Measurements from ENCODE around the gene MPND.

Gene MPND

GRCh38 chr19:4329858-4330257 is 13.5 kb upstream of the MPND start:
- no peak overlapping the region for H3K18ac ChIP-seq (ENCODE audit: low read depth in 1 of 2, low read length in 2 of 2)
- H3K4ac ChIP-seq (ENCODE audit: low read depth in 1 of 2, low read length in 2 of 2) = no peak overlapping the region
- no peak overlapping the region for H2BK12ac ChIP-seq (ENCODE audit: low read length in 2 of 2)
- H3K36me3 ChIP-seq (ENCODE audit: control insufficient read depth in 1 of 2, insufficient read depth in 2 of 2, low read depth in 1 of 2, low read length in 2 of 2) = peaks cover 0 to 30% of the 10 kb centered on the region in 2 experiments
- no peak overlapping the region for H3K14ac ChIP-seq (ENCODE audit: low read length in 2 of 2)
- H3K4me1 ChIP-seq (ENCODE audit: control insufficient read depth, insufficient read depth, low read depth, low read length) = peaks cover 20% of the 10 kb centered on the region
- no peak overlapping the region for H2BK5ac ChIP-seq (ENCODE audit: low read depth, low read length, poor library complexity, severe bottlenecking)
- H3K4me2 ChIP-seq (ENCODE audit: low read length, poor library complexity, severe bottlenecking) = no peak overlapping the region
- no peaks in the 10 kb centered on the region for H3K9me3 ChIP-seq (ENCODE audit: control insufficient read depth, low read length)
- peak overlapping the region; percentile 35 for H4K91ac ChIP-seq (ENCODE audit: low read length)
- WGBS = 96% methylated on average over 19 of the region's 19 CpGs
- H3K79me1 ChIP-seq (replicated peaks; ENCODE audit: low read length, poor library complexity, severe bottlenecking) = no peaks in the 10 kb centered on the region
- no peak overlapping the region for H3K23ac ChIP-seq (ENCODE audit: low read length in 2 of 2)
- H2BK15ac ChIP-seq (ENCODE audit: low read depth, poor library complexity, severe bottlenecking) = no peak overlapping the region
- no peak overlapping the region for H3K27ac ChIP-seq (ENCODE audit: low read length, poor library complexity, severe bottlenecking)
- H3K27me3 ChIP-seq (ENCODE audit: control insufficient read depth in 1 of 2, insufficient read depth in 1 of 2, low read length in 2 of 2) = peaks cover 8 to 30% of the 10 kb centered on the region in 2 experiments
- no peak overlapping the region for H2BK120ac ChIP-seq (ENCODE audit: low read depth, low read length)
- DNase-seq = no peak
- no peak overlapping the region for H2AK5ac ChIP-seq (ENCODE audit: low read length, severe bottlenecking)
- no peak overlapping the region for H3K9ac ChIP-seq (ENCODE audit: low read length)
- H2AFZ ChIP-seq (ENCODE audit: low read depth, low read length) = no peak overlapping the region
- H3K4me3 ChIP-seq (ENCODE audit: insufficient read depth in 1 of 2, low read depth in 1 of 2, low read length in 2 of 2) = no peak overlapping the region
- no peak overlapping the region for H4K8ac ChIP-seq (ENCODE audit: low read length)

GRCh38 chr19:4334929-4335570 is 8.3 kb upstream of the MPND start:
- H4K8ac ChIP-seq (ENCODE audit: low read length) = no peak overlapping the region
- H4K91ac ChIP-seq (ENCODE audit: low read length) = no peak overlapping the region
- H3K9me3 ChIP-seq (ENCODE audit: control insufficient read depth, low read length) = no peaks in the 10 kb centered on the region
- H3K4ac ChIP-seq (ENCODE audit: low read depth in 1 of 2, low read length in 2 of 2) = no peak overlapping the region
- H3K14ac ChIP-seq (ENCODE audit: low read length in 2 of 2) = no peak overlapping the region
- H3K9ac ChIP-seq (ENCODE audit: low read length) = no peak overlapping the region
- no peak for DNase-seq
- 90% methylated on average over 7 of the region's 7 CpGs for WGBS
- no peak overlapping the region for H3K23ac ChIP-seq (ENCODE audit: low read length in 2 of 2)
- no peak overlapping the region for H2AFZ ChIP-seq (ENCODE audit: low read depth, low read length)
- no peaks in the 10 kb centered on the region for H3K27me3 ChIP-seq (ENCODE audit: control insufficient read depth in 1 of 2, insufficient read depth in 1 of 2, low read length in 2 of 2)
- no peak overlapping the region for H2BK120ac ChIP-seq (ENCODE audit: low read depth, low read length)
- H3K36me3 ChIP-seq (ENCODE audit: control insufficient read depth in 1 of 2, insufficient read depth in 2 of 2, low read depth in 1 of 2, low read length in 2 of 2) = peaks cover 0 to 14% of the 10 kb centered on the region in 2 experiments
- H3K79me1 ChIP-seq (replicated peaks; ENCODE audit: low read length, poor library complexity, severe bottlenecking) = peaks cover 4% of the 10 kb centered on the region
- no peak overlapping the region for H2BK12ac ChIP-seq (ENCODE audit: low read length in 2 of 2)
- no peak overlapping the region for H3K4me3 ChIP-seq (ENCODE audit: insufficient read depth in 1 of 2, low read depth in 1 of 2, low read length in 2 of 2)
- H3K4me1 ChIP-seq (ENCODE audit: control insufficient read depth, insufficient read depth, low read depth, low read length) = peaks cover 11% of the 10 kb centered on the region
- no peak overlapping the region for H3K18ac ChIP-seq (ENCODE audit: low read depth in 1 of 2, low read length in 2 of 2)
- H3K27ac ChIP-seq (ENCODE audit: low read length, poor library complexity, severe bottlenecking) = no peak overlapping the region
- H3K4me2 ChIP-seq (ENCODE audit: low read length, poor library complexity, severe bottlenecking) = no peak overlapping the region
- H2BK15ac ChIP-seq (ENCODE audit: low read depth, poor library complexity, severe bottlenecking) = no peak overlapping the region
- no peak overlapping the region for H2BK5ac ChIP-seq (ENCODE audit: low read depth, low read length, poor library complexity, severe bottlenecking)
- H2AK5ac ChIP-seq (ENCODE audit: low read length, severe bottlenecking) = no peak overlapping the region

- Histone ChIP-seq H3K14ac (ENCODE audit: low read length in 2 of 2) (peak overlapping the region in 1 of 2 experiments; percentile 35), H4K91ac (ENCODE audit: low read length) (peak overlapping the region; percentile 72), H2BK15ac (ENCODE audit: low read depth, poor library complexity, severe bottlenecking) (peak overlapping the region; percentile 63), H3K23ac (ENCODE audit: low read length in 2 of 2) (no peak overlapping the region), H3K36me3 (ENCODE audit: control insufficient read depth in 1 of 2, insufficient read depth in 2 of 2, low read depth in 1 of 2, low read length in 2 of 2) (peaks cover 0 to 7% of the 10 kb centered on the region in 2 experiments), H4K8ac (ENCODE audit: low read length) (peak overlapping the region; percentile 91), H2BK5ac (ENCODE audit: low read depth, low read length, poor library complexity, severe bottlenecking) (no peak overlapping the region), H3K4ac (ENCODE audit: low read depth in 1 of 2, low read length in 2 of 2) (no peak overlapping the region), H3K4me3 (ENCODE audit: insufficient read depth in 1 of 2, low read depth in 1 of 2, low read length in 2 of 2) (peak overlapping the region; percentile 57 to 81), H2AFZ (ENCODE audit: low read depth, low read length) (peak overlapping the region; percentile 60), H3K9me3 (ENCODE audit: control insufficient read depth, low read length) (no peaks in the 10 kb centered on the region), H2BK120ac (ENCODE audit: low read depth, low read length) (peak overlapping the region; percentile 62), H2BK12ac (ENCODE audit: low read length in 2 of 2) (no peak overlapping the region), H3K79me1 (replicated peaks; ENCODE audit: low read length, poor library complexity, severe bottlenecking) (peaks cover 6% of the 10 kb centered on the region), H2AK5ac (ENCODE audit: low read length, severe bottlenecking) (no peak overlapping the region), H3K18ac (ENCODE audit: low read depth in 1 of 2, low read length in 2 of 2) (peak overlapping the region in 1 of 2 experiments; percentile 28), H3K4me1 (ENCODE audit: control insufficient read depth, insufficient read depth, low read depth, low read length) (peaks cover 16% of the 10 kb centered on the region), H3K27ac (ENCODE audit: low read length, poor library complexity, severe bottlenecking) (peak overlapping the region; percentile 30), H3K27me3 (ENCODE audit: control insufficient read depth in 1 of 2, insufficient read depth in 1 of 2, low read length in 2 of 2) (no peaks in the 10 kb centered on the region), H3K9ac (ENCODE audit: low read length) (peak overlapping the region; percentile 71), H3K4me2 (ENCODE audit: low read length, poor library complexity, severe bottlenecking) (peak overlapping the region; percentile 84)
- 41% methylated on average over 12 of the region's 14 CpGs for WGBS
- DNase-seq = peak; percentile 39
Measured at GRCh38 chr19:4337906-4338440, 5.4 kb upstream of the MPND start.

GRCh38 chr19:4338441-4339355 is 4.7 kb upstream of the MPND start, which contains the start of gene STAP2:
STAP2 (minus strand) TSS chr19:4338827; CDS start chr19:4338753, 74 bp downstream.
- WGBS = 57% methylated on average over 26 of the region's 27 CpGs
- H4K91ac ChIP-seq (ENCODE audit: low read length) = peak within 1 kb of the TSS; percentile 72

More at GRCh38 chr19:4338441-4339355, 4.7 kb upstream of the MPND start, which contains the start of gene STAP2:
- Histone ChIP-seq H3K4ac (ENCODE audit: low read depth in 1 of 2, low read length in 2 of 2) (peak within 1 kb of the TSS; percentile 29 to 54), H4K8ac (ENCODE audit: low read length) (peak within 1 kb of the TSS; percentile 91), H3K9ac (ENCODE audit: low read length) (peak within 1 kb of the TSS; percentile 71), H3K23ac (ENCODE audit: low read length in 2 of 2) (no peak within 1 kb of the TSS), H2BK5ac (ENCODE audit: low read depth, low read length, poor library complexity, severe bottlenecking) (peak within 1 kb of the TSS; percentile 37), H3K18ac (ENCODE audit: low read depth in 1 of 2, low read length in 2 of 2) (peak within 1 kb of the TSS; percentile 28 to 35), H2BK15ac (ENCODE audit: low read depth, poor library complexity, severe bottlenecking) (peak within 1 kb of the TSS; percentile 63), H2BK120ac (ENCODE audit: low read depth, low read length) (peak within 1 kb of the TSS; percentile 62), H3K4me3 (ENCODE audit: insufficient read depth in 1 of 2, low read depth in 1 of 2, low read length in 2 of 2) (peak within 1 kb of the TSS; percentile 57 to 81), H3K79me1 (replicated peaks; ENCODE audit: low read length, poor library complexity, severe bottlenecking) (peaks cover 6% of the 10 kb centered on the region), H2AK5ac (ENCODE audit: low read length, severe bottlenecking) (no peak within 1 kb of the TSS), H3K27me3 (ENCODE audit: control insufficient read depth in 1 of 2, insufficient read depth in 1 of 2, low read length in 2 of 2) (no peaks in the 10 kb centered on the region), H2AFZ (ENCODE audit: low read depth, low read length) (peak within 1 kb of the TSS; percentile 60), H3K4me1 (ENCODE audit: control insufficient read depth, insufficient read depth, low read depth, low read length) (peaks cover 16% of the 10 kb centered on the region), H3K27ac (ENCODE audit: low read length, poor library complexity, severe bottlenecking) (peak within 1 kb of the TSS; percentile 30), H2BK12ac (ENCODE audit: low read length in 2 of 2) (peak within 1 kb of the TSS in 1 of 2 experiments; percentile 10), H3K14ac (ENCODE audit: low read length in 2 of 2) (peak within 1 kb of the TSS in 1 of 2 experiments; percentile 35), H3K36me3 (ENCODE audit: control insufficient read depth in 1 of 2, insufficient read depth in 2 of 2, low read depth in 1 of 2, low read length in 2 of 2) (peaks cover 0 to 3% of the 10 kb centered on the region in 2 experiments), H3K4me2 (ENCODE audit: low read length, poor library complexity, severe bottlenecking) (peak within 1 kb of the TSS; percentile 84), H3K9me3 (ENCODE audit: control insufficient read depth, low read length) (no peaks in the 10 kb centered on the region)
- peak; percentile 31 for DNase-seq

All from mesenchymal stem cell (in vitro differentiated cells and primary cell).